Measurements from ENCODE around the gene RCBTB2. TPM values are rescaled to one million over a fixed set of nuclear protein-coding genes. Genes with fewer than 3 reads are reported as not detected.

Gene RCBTB2
- total RNA-seq, 1 experiment from 2014 or later, result 1.1 TPM

- Histone ChIP-seq H3K27me3 (replicated peaks; ENCODE audit: control insufficient read depth, insufficient read depth, low read length) (no peaks in the 10 kb centered on the region), H3K4me3 (ENCODE audit: low read depth, low read length) (no peak overlapping the region), H3K4me1 (no peaks in the 10 kb centered on the region), H3K36me3 (ENCODE audit: control insufficient read depth, insufficient read depth, low read length) (no peaks in the 10 kb centered on the region), H3K9me3 (no peaks in the 10 kb centered on the region)
- H3K4me3 Mint-ChIP-seq (ENCODE audit: unreplicated experiment), result no peak overlapping the region
- intact Hi-C loops (cut with micrococcal nuclease; ENCODE audit: unreplicated experiment), result no loop called here
- TF ChIP-seq, protein P1, sequence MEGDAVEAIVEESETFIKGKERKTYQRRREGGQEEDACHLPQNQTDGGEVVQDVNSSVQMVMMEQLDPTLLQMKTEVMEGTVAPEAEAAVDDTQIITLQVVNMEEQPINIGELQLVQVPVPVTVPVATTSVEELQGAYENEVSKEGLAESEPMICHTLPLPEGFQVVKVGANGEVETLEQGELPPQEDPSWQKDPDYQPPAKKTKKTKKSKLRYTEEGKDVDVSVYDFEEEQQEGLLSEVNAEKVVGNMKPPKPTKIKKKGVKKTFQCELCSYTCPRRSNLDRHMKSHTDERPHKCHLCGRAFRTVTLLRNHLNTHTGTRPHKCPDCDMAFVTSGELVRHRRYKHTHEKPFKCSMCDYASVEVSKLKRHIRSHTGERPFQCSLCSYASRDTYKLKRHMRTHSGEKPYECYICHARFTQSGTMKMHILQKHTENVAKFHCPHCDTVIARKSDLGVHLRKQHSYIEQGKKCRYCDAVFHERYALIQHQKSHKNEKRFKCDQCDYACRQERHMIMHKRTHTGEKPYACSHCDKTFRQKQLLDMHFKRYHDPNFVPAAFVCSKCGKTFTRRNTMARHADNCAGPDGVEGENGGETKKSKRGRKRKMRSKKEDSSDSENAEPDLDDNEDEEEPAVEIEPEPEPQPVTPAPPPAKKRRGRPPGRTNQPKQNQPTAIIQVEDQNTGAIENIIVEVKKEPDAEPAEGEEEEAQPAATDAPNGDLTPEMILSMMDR (IDR thresholded peaks at IDR 0.05; ENCODE audit: insufficient read depth in 1 of 2, low read depth in 1 of 2, low read length in 1 of 2, severe bottlenecking in 1 of 2, unreplicated experiment in 1 of 2), result no peak
- no TSS peak for BruUV-seq (replicated peaks)
- no peaks in the 10 kb centered on the region for H3K36me3 Mint-ChIP-seq (ENCODE audit: insufficient read depth, unreplicated experiment)
- ChIA-PET CTCF (interaction anchor here (1.0 kb wide), 1 partner anchor 13 kb away, joined by 3 read pairs; no protein-coding TSS in a partner anchor), POLR2A (no interaction called here)
- DNase-seq, result no peak
- no peaks in the 10 kb centered on the region for H3K4me1 Mint-ChIP-seq (ENCODE audit: low read depth, unreplicated experiment)
- no peak overlapping the region for H3K27ac Mint-ChIP-seq (ENCODE audit: unreplicated experiment)
- H3K9me3 Mint-ChIP-seq (ENCODE audit: unreplicated experiment), result peaks cover 10% of the 10 kb centered on the region
- no peaks in the 10 kb centered on the region for H3K27me3 Mint-ChIP-seq (ENCODE audit: insufficient read depth, unreplicated experiment)
Observed at GRCh38 chr13:48545608-48546007, 12.7 kb upstream of the RCBTB2 start.

- intact Hi-C loops (cut with micrococcal nuclease; ENCODE audit: unreplicated experiment), result no loop called here
- Histone ChIP-seq H3K27me3 (replicated peaks; ENCODE audit: control insufficient read depth, insufficient read depth, low read length) (no peaks in the 10 kb centered on the region), H3K9me3 (no peaks in the 10 kb centered on the region), H3K36me3 (ENCODE audit: control insufficient read depth, insufficient read depth, low read length) (no peaks in the 10 kb centered on the region), H3K4me1 (no peaks in the 10 kb centered on the region), H3K4me3 (ENCODE audit: low read depth, low read length) (no peak overlapping the region)
- Mint-ChIP-seq H3K4me1 (ENCODE audit: low read depth, unreplicated experiment) (no peaks in the 10 kb centered on the region), H3K4me3 (ENCODE audit: unreplicated experiment) (no peak overlapping the region), H3K9me3 (ENCODE audit: unreplicated experiment) (no peaks in the 10 kb centered on the region), H3K36me3 (ENCODE audit: insufficient read depth, unreplicated experiment) (no peaks in the 10 kb centered on the region), H3K27ac (ENCODE audit: unreplicated experiment) (no peak overlapping the region), H3K27me3 (ENCODE audit: insufficient read depth, unreplicated experiment) (no peaks in the 10 kb centered on the region)
- TF ChIP-seq, protein P1 (IDR thresholded peaks at IDR 0.05; ENCODE audit: insufficient read depth in 1 of 2, low read depth in 1 of 2, low read length in 1 of 2, severe bottlenecking in 1 of 2, unreplicated experiment in 1 of 2), result no peak
- no TSS peak for BruUV-seq (replicated peaks)
- ChIA-PET CTCF (interaction anchor here (1.0 kb wide), 1 partner anchor 37 kb away, joined by 4 read pairs; no protein-coding TSS in a partner anchor), POLR2A (interaction anchor here (1.2 kb wide), 1 partner anchor 200 kb away, joined by 3 read pairs; no protein-coding TSS in a partner anchor)
- DNase-seq, result no peak
Observed at GRCh38 chr13:48542581-48543341, 9.9 kb upstream of the RCBTB2 start.

DNA sequence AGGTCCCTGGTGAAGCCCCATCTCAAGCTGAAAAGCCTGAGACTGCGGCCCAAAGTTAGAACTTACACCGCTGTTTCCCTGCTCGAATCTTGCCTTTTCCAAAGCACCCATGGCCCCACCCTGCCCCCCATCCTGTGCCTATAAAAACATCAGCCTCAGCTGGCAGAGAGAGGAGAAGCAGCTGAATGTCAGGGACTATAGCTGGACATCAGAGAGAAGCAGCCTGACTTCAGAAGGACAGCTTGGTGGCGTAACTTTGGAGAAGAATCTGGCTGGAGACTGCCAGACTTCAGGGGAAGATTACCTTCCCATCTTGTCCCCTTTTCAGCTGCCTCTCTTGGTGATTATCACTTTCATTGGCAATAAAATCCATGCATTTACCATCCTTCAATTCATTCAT lies 9.3 kb upstream of the RCBTB2 start:
- Mint-ChIP-seq H3K27ac (ENCODE audit: unreplicated experiment) (no peak overlapping the region), H3K9me3 (ENCODE audit: unreplicated experiment) (no peaks in the 10 kb centered on the region), H3K4me1 (ENCODE audit: low read depth, unreplicated experiment) (no peaks in the 10 kb centered on the region), H3K36me3 (ENCODE audit: insufficient read depth, unreplicated experiment) (no peaks in the 10 kb centered on the region), H3K27me3 (ENCODE audit: insufficient read depth, unreplicated experiment) (no peaks in the 10 kb centered on the region), H3K4me3 (ENCODE audit: unreplicated experiment) (no peak overlapping the region)
- Histone ChIP-seq H3K27me3 (replicated peaks; ENCODE audit: control insufficient read depth, insufficient read depth, low read length) (no peaks in the 10 kb centered on the region), H3K4me3 (ENCODE audit: low read depth, low read length) (no peak overlapping the region), H3K4me1 (no peaks in the 10 kb centered on the region), H3K9me3 (no peaks in the 10 kb centered on the region; the same call in 1 of the 2 replicates), H3K36me3 (ENCODE audit: control insufficient read depth, insufficient read depth, low read length) (no peaks in the 10 kb centered on the region)
- DNase-seq, result no peak
- intact Hi-C loops (cut with micrococcal nuclease; ENCODE audit: unreplicated experiment), result no loop called here
- TF ChIP-seq, protein P1 (IDR thresholded peaks at IDR 0.05; ENCODE audit: insufficient read depth in 1 of 2, low read depth in 1 of 2, low read length in 1 of 2, severe bottlenecking in 1 of 2, unreplicated experiment in 1 of 2), result no peak
- ChIA-PET CTCF (interaction anchor here (1.0 kb wide), 1 partner anchor 38 kb away, joined by 4 read pairs; no protein-coding TSS in a partner anchor), POLR2A (interaction anchor here (1.2 kb wide), 1 partner anchor 199 kb away, joined by 3 read pairs; no protein-coding TSS in a partner anchor)
- BruUV-seq (replicated peaks), result no TSS peak

Data from Caco-2 (cell line).